Endothelial cell of umbilical vein (primary cell): ENCODE measurements around the gene PLD1. TPM values are rescaled to one million over a fixed set of nuclear protein-coding genes. Genes with fewer than 3 reads are reported as not detected.

Source experiments
- BruUV-seq: library from RNA; stranded (reverse); fragments of 400-500 nt; replicated peaks from 2 replicates; lab custom pipeline; 2021; lab: Mats Ljungman, UMichigan
- CTCF ChIA-PET: fragments of 300-600, 350-600 bp; sonication (Branson Sonifier 250); formaldehyde crosslinking; loops from one replicate; lab custom pipeline; 2021; ENCODE audit warnings: antibody characterized with exemption, inconsistent platforms; lab: Charles Lee
- POLR2A ChIA-PET: fragments of 300-600, 350-600 bp; sonication (Branson Sonifier 250); formaldehyde crosslinking; loops from one replicate; lab custom pipeline; 2021; ENCODE audit warnings: antibody characterized with exemption, inconsistent platforms; lab: Charles Lee
- DNase-seq: peaks from one replicate; pipeline ENCODE4 v3.0.0-alpha.2; 2011; ENCODE audit warnings: low read depth, low spot score
- FAIRE-seq: peaks from 2 replicates; lab custom pipeline; 2011; peaks lifted over from hg19 to GRCh38; lab: Jason Lieb, UNC
- H2AFZ ChIP-seq: 2 replicates; pipeline ENCODE4 v1.6.0; 2012; ENCODE audit warnings: low read depth, low read length, control low read depth, inconsistent platforms
- H3K27ac ChIP-seq: 2 replicates; pipeline ENCODE4 v1.5.1; 2011; ENCODE audit warnings: low read depth, mild to moderate bottlenecking, control low read depth, low read length, moderate library complexity; ENCODE audit not compliant: insufficient read depth
- H3K27me3 ChIP-seq, 2 experiments: 2 replicates each; pipeline versions ENCODE4 v1.6.0 to v1.6.1; 2011; ENCODE audit warnings: low read length in 2 of 2, mixed read lengths in 1 of 2; ENCODE audit not compliant: control insufficient read depth in 2 of 2, insufficient read depth in 2 of 2
- H3K36me3 ChIP-seq, 2 experiments: 2 replicates in 1 of 2; 3 replicates in 1 of 2; pipeline ENCODE4 v1.5.1; 2011; ENCODE audit warnings: low read length in 2 of 2, mild to moderate bottlenecking in 1 of 2, moderate library complexity in 1 of 2; ENCODE audit not compliant: control insufficient read depth in 2 of 2, insufficient read depth in 2 of 2; ENCODE audit errors: extremely low read depth in 1 of 2
- H3K4me1 ChIP-seq: 3 replicates; pipeline ENCODE4 v1.5.1; 2011; ENCODE audit warnings: mild to moderate bottlenecking, low read length; ENCODE audit not compliant: control insufficient read depth, insufficient read depth; ENCODE audit errors: extremely low read depth
- H3K4me2 ChIP-seq: 2 replicates; pipeline ENCODE4 v1.6.1; 2011; ENCODE audit warnings: low read length, control low read depth, mixed read lengths; ENCODE audit not compliant: insufficient read depth
- H3K4me3 ChIP-seq, 3 experiments: fragments of 200-600 bp in 1 of 3; sonication (generic), shearing (Covaris generic) in 1 of 3; replicated peaks in 1 of 3; 2 replicates each; pipeline ENCODE4 v1.5.1; 2011 to 2016; ENCODE audit warnings: control low read depth in 3 of 3, low read length in 3 of 3, mild to moderate bottlenecking in 2 of 3, inconsistent platforms in 1 of 3, low read depth in 1 of 3, moderate library complexity in 1 of 3; ENCODE audit not compliant: insufficient read depth in 1 of 3
- H3K79me2 ChIP-seq: 2 replicates; pipeline ENCODE4 v1.6.0; 2012; ENCODE audit warnings: low read length, inconsistent platforms; ENCODE audit not compliant: control insufficient read depth, insufficient read depth
- H3K9ac ChIP-seq: replicated peaks from 2 replicates; pipeline ENCODE3; 2011; ENCODE audit warnings: low read length, control low read depth; ENCODE audit not compliant: insufficient read depth; ENCODE audit errors: extremely low read depth
- H3K9me1 ChIP-seq: replicated peaks from 3 replicates; pipeline ENCODE4 v1.6.0; 2011; ENCODE audit warnings: mild to moderate bottlenecking, low read length; ENCODE audit not compliant: control insufficient read depth, insufficient read depth; ENCODE audit errors: extremely low read depth
- H3K9me3 ChIP-seq: replicated peaks from 2 replicates; pipeline ENCODE4 v1.5.1; 2012; ENCODE audit warnings: low read length, inconsistent platforms; ENCODE audit not compliant: control insufficient read depth, insufficient read depth
- H4K20me1 ChIP-seq: replicated peaks from 2 replicates; pipeline ENCODE3; 2011; ENCODE audit warnings: mild to moderate bottlenecking, low read length; ENCODE audit not compliant: control insufficient read depth, insufficient read depth; ENCODE audit errors: extremely low read depth
- EZH2 ChIP-seq: IDR thresholded peaks from 2 replicates; pipeline ENCODE4 v1.6.1; 2012; ENCODE audit warnings: borderline replicate concordance, low read depth, mild to moderate bottlenecking, moderate library complexity, low read length, inconsistent platforms; ENCODE audit not compliant: severe bottlenecking
- FOS ChIP-seq: IDR thresholded peaks from 2 replicates; pipeline ENCODE4 v1.6.1; 2011; ENCODE audit warnings: mild to moderate bottlenecking, low read length, moderate library complexity, borderline replicate concordance; ENCODE audit not compliant: insufficient read depth
- GATA2 ChIP-seq: IDR thresholded peaks from 2 replicates; pipeline ENCODE4 v1.7.0; 2011; ENCODE audit warnings: low read depth, mild to moderate bottlenecking, moderate library complexity, mixed read lengths, low read length; ENCODE audit not compliant: insufficient read length, insufficient read depth
- JUN ChIP-seq: IDR thresholded peaks from 2 replicates; pipeline ENCODE4 v1.6.1; 2011; ENCODE audit warnings: borderline replicate concordance, low read depth; ENCODE audit not compliant: insufficient read length, insufficient read depth
- MYC ChIP-seq: IDR thresholded peaks from one replicate; pipeline ENCODE4 v1.6.1; 2011; ENCODE audit warnings: mild to moderate bottlenecking, low read depth, low read length
- POLR2A ChIP-seq: IDR thresholded peaks from 2 replicates; pipeline ENCODE4 v1.6.1; 2012; ENCODE audit warnings: low read depth, mild to moderate bottlenecking, control low read depth, low read length
- POLR2AphosphoS5 ChIP-seq: IDR thresholded peaks from 2 replicates; pipeline ENCODE4 v1.6.1; 2012; ENCODE audit warnings: low read depth, mild to moderate bottlenecking, control low read depth, low read length, moderate library complexity; ENCODE audit not compliant: insufficient read depth
- dilution Hi-C: fragments of 300-500 bp; cut with MboI; formaldehyde crosslinking; loops from one replicate; pipeline ENCODE4 v1.15.0; 2019; ENCODE audit warnings: low sequenced_read_pairs; ENCODE audit not compliant: extremely low pct_ligation_motif_present
- intact Hi-C: fragments of 100-400 bp; cut with micrococcal nuclease; formaldehyde crosslinking; loops from one replicate; pipeline ENCODE4 v1.10.0; 2022
- polyA plus RNA-seq, 4 experiments: library from polyadenylated mRNA; depleted of rRNA in 3 of 4; stranded (reverse) in 3 of 4; unstranded in 1 of 4; fragments of >200 nt; gene quantifications; 2 replicates each; pipeline versions ENCODE4 v1.2.1 to v1.2.3, GENCODE V29; 2011 to 2012; ENCODE audit warnings: missing spikeins in 1 of 4
- total RNA-seq: library from RNA; stranded (reverse); gene quantifications from 2 replicates; pipeline ENCODE4 v1.2.3, GENCODE V29; 2021
- TF ChIP-seq, protein P1 (sequence below): IDR thresholded peaks from 2 replicates; pipeline ENCODE4 v1.6.1; 2011; ENCODE audit not compliant: insufficient read depth, insufficient read length
- TF ChIP-seq, protein P2 (sequence below), 2 donors: IDR thresholded peaks; 1 replicate in 1 of 2; 2 replicates in 1 of 2; pipeline ENCODE4 v1.5.1; 2011; ENCODE audit warnings: low read length in 2 of 2, mild to moderate bottlenecking in 2 of 2, moderate library complexity in 2 of 2, control low read depth in 1 of 2, inconsistent platforms in 1 of 2, low read depth in 1 of 2; ENCODE audit not compliant: insufficient read depth in 1 of 2; ENCODE audit errors: extremely low read depth in 1 of 2

PLD1 gene
- total and polyA plus RNA-seq, 2 donors (not counting 3 experiments of a cell fraction or from before 2014, with no cell fraction given) = 42.0 to 108 TPM

DNA sequence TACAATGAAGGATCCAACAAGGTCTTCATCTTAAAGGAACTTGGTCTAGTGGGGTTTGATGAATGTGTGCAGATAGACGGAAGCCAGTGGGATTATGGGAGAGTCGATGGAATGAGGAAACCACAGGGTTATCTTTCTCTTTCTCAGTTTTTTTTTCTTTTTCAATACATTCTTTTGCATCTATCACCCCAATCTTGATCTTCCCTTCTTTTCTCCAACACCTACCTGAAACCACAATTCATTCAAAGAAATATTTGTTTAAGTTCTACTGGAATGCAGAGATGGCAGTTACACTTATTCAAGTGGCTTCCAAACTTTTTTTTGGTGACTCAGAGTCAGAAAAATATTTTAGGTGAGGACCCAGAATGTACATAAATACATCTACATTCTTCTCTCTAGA, 34.6 kb upstream of the PLD1 start:
- Histone ChIP-seq H3K79me2 (no peaks in the 10 kb centered on the region), H3K9ac (no peak overlapping the region), H3K27ac (no peak overlapping the region), H3K36me3 (no peaks in the 10 kb centered on the region), H3K4me2 (no peak overlapping the region), H3K27me3 (no peaks in the 10 kb centered on the region), H4K20me1 (no peaks in the 10 kb centered on the region), H3K4me3 (no peak overlapping the region), H3K9me1 (no peaks in the 10 kb centered on the region), H2AFZ (no peak overlapping the region), H3K4me1 (peaks cover 35% of the 10 kb centered on the region), H3K9me3 (no peaks in the 10 kb centered on the region)
- no peak for DNase-seq
- no peak for FAIRE-seq
- dilution Hi-C loops (no loop called here), intact Hi-C loops (no loop called here)
- POLR2A ChIA-PET = no interaction called here
- CTCF ChIA-PET = no interaction called here
- BruUV-seq = no TSS peak
- TF ChIP-seq, protein P1, sequence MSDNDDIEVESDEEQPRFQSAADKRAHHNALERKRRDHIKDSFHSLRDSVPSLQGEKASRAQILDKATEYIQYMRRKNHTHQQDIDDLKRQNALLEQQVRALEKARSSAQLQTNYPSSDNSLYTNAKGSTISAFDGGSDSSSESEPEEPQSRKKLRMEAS = no peak
- TF ChIP-seq EZH2 = no peak
- TF ChIP-seq GATA2 = no peak

DNA sequence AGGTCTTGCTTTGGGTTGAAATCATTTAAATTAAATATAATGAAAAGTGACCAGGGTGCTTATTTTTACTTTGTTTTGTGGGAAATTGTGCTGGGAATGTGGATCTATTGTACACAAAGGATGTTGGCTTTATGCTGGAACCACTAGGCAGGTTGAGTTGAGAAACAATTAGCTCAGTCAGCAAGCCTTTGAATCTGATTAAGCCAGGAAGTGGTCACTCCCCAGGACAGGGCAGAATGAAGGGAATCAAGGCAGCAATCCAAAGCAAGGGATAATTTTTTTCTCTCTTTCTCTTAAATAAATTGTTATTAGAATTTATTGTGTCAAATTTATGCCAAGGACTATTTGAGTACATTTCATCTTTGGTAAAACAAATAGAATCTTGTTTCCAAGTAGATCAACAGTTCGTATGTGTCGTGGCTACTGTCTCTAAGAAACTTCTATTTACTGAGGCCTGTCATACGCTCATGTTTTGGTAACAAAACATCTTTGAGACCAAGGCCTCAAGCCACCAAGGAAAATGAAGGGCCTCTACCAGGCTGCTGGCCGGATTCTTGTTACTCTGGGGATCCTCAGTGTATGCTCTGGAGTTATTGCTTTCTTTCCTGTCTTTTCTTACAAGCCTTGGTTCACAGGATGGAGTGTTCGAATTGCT, 32.7 kb upstream of the PLD1 start, which contains the start of gene TMEM212:
TSS of gene TMEM212 (plus strand) at position 486 of the 655 bp plus-strand sequence. CDS start at position 521, 35 bp downstream.
- Histone ChIP-seq H4K20me1 (no peaks in the 10 kb centered on the region), H3K27me3 (no peaks in the 10 kb centered on the region), H3K79me2 (no peaks in the 10 kb centered on the region), H3K9me3 (no peaks in the 10 kb centered on the region), H3K36me3 (no peaks in the 10 kb centered on the region), H3K9ac (peak within 1 kb of the TSS; percentile 37), H3K9me1 (no peaks in the 10 kb centered on the region), H3K4me1 (peaks cover 47% of the 10 kb centered on the region), H3K4me2 (no peak within 1 kb of the TSS), H3K27ac (peak within 1 kb of the TSS; percentile 70), H2AFZ (peak within 1 kb of the TSS; percentile 35), H3K4me3 (no peak within 1 kb of the TSS)
- dilution Hi-C loops = no loop called here
- ChIA-PET CTCF (interaction anchor here (1.0 kb wide), 2 partner anchors 18 to 23 kb away, joined by 3 read pairs; no protein-coding TSS in a partner anchor), POLR2A (no interaction called here)
- peak; percentile 89 for FAIRE-seq
- BruUV-seq = no TSS peak
- peak; percentile 85 for DNase-seq
- intact Hi-C loops = loop anchor here (1.0 kb wide), 1 partner anchor 8 kb away; no protein-coding TSS in a partner anchor
- TF ChIP-seq GATA2 (peak; percentile 60), MYC (no peak), JUN (no peak), EZH2 (no peak), FOS (peak; percentile 13), POLR2A (no peak), POLR2AphosphoS5 (no peak)
- TF ChIP-seq, protein P1 = no peak
- TF ChIP-seq, protein P2, sequence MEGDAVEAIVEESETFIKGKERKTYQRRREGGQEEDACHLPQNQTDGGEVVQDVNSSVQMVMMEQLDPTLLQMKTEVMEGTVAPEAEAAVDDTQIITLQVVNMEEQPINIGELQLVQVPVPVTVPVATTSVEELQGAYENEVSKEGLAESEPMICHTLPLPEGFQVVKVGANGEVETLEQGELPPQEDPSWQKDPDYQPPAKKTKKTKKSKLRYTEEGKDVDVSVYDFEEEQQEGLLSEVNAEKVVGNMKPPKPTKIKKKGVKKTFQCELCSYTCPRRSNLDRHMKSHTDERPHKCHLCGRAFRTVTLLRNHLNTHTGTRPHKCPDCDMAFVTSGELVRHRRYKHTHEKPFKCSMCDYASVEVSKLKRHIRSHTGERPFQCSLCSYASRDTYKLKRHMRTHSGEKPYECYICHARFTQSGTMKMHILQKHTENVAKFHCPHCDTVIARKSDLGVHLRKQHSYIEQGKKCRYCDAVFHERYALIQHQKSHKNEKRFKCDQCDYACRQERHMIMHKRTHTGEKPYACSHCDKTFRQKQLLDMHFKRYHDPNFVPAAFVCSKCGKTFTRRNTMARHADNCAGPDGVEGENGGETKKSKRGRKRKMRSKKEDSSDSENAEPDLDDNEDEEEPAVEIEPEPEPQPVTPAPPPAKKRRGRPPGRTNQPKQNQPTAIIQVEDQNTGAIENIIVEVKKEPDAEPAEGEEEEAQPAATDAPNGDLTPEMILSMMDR (IDR thresholded peaks at IDR 0.05; ENCODE audit: extremely low read depth in 1 of 2, insufficient read depth in 1 of 2, low read depth in 1 of 2, low read length in 2 of 2) = no peak
